ENCODE results near the gene CHST4. TPM values are rescaled to one million over a fixed set of nuclear protein-coding genes. Genes with fewer than 3 reads are reported as not detected.
"Not testable (repeated sequence)": the region's sequence is repeated elsewhere in the genome, so short reads cannot be mapped to it uniquely, and the experiment has no call there.

The CHST4 gene
- total RNA-seq, 1 experiment from 2014 or later = 3.1 TPM

DNA sequence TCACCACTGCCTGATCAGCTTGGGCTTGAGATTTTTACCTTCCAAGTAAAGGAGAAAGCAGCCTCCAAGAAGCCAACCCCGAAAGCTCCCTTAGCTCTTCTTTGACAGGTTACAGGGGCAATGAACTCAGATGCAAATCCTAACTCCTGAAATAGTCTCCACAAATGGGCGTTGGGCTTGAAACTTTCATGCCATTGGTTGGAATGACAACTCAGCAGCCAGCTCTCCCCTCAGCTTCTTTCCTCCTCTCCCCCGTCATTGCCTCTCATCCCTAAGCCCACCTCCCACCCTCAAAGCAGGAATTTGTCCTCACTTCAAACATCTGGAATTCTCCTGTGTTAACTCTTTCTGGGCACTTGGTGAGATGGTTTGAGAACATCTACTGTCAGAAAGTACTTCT is 50.7 kb downstream of the CHST4 start, which contains the start of gene TAT:
Gene TAT, minus strand, starts transcription at position 122 of the 400 bp plus-strand sequence. CDS start 677 bp downstream, outside the sequence.
- no peaks in the 10 kb centered on the region for H3K4me1 ChIP-seq (replicated peaks; ENCODE audit: insufficient read depth)
- no peak within 1 kb of the TSS for H3K27ac ChIP-seq
- CTCF ChIA-PET = no interaction called here

DNA sequence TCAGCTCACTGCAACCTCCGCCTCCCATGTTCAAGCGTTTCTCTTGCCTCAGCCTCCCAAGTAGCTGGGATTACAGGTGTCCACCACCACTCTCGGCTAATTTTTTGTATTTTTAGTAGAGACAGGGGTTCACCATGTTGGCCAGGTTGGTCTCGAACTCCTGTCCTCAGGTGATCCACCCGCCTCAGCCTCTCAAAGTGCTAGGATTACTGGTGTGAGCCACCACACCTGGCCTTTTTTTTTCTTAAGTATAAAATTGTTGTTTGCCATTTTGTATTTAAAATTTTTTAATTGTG is 56.3 kb downstream of the CHST4 start:
- POLR2A ChIA-PET (ENCODE audit: unreplicated experiment); H3K9me2 ChIP-seq (ENCODE audit: insufficient read depth); CTCF ChIA-PET: not testable (repeated sequence)

More for the DNA sequence above, 50.7 kb downstream of the CHST4 start, which contains the start of gene TAT:
- Histone ChIP-seq H3K9me2 (ENCODE audit: insufficient read depth) (no peaks in the 10 kb centered on the region), H3K4me3 (no peak within 1 kb of the TSS), H3K79me2 (ENCODE audit: low read depth) (no peaks in the 10 kb centered on the region), H2AFZ (no peak within 1 kb of the TSS), H3K4me2 (no peak within 1 kb of the TSS), H3K27me3 (ENCODE audit: insufficient read depth, low read depth) (peaks cover 17% of the 10 kb centered on the region; the same call in 1 of the 2 replicates), H3K9me3 (ENCODE audit: insufficient read depth, low read depth) (no peaks in the 10 kb centered on the region), H3F3A (ENCODE audit: insufficient read depth, low read depth) (no peaks in the 10 kb centered on the region), H3K36me3 (ENCODE audit: low read depth) (no peaks in the 10 kb centered on the region), H4K20me1 (ENCODE audit: insufficient read depth) (no peaks in the 10 kb centered on the region)
- POLR2A ChIA-PET (ENCODE audit: unreplicated experiment) = no interaction called here
- TF ChIP-seq EZH2 (IDR thresholded peaks at IDR 0.05; ENCODE audit: low read depth) (no peak), CTCF (conservative IDR thresholded peaks at IDR 0.05) (no peak)
- no TSS peak for BruUV-seq (replicated peaks)
- intact Hi-C loops (cut with micrococcal nuclease; ENCODE audit: unreplicated experiment) = no loop called here
- DNase-seq = no peak

DNA sequence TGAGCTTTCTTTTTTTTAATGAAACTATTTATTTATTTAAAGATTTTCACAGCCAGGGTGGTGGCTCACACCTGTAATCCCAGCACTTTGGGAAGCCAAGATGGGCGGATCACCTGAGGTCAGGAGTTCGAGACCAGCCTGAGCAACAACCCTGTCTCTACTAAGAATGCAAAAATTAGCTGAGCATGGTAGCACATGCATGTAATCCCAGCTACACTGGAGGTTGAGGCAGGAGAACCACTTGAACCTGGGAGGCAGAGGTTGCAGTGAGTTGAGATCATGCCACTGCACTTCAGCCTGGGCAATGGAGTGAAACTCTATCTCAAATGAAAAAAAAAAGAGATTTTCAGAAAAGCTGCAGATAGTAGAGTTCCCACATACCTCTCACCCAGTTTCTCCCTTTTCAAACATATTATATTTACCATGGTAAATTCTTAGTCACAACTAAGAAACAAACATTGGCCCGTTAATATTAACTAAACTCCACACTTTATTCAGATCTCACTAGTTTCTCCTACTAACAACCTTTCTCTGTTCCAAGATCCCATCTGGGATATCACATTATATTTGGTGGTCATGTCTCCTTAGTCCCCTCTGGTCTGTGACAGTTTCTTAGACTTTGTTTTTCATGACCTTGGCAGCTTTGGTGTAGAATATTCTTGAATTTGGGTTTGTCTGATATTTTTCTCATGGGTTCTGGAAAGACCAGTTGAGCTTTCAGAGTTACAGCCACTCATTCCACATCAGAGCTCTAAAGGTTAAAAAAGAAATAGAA is 58.5 kb downstream of the CHST4 start:
- Histone ChIP-seq H3K4me2 (no peak overlapping the region), H3K79me2 (ENCODE audit: low read depth) (no peaks in the 10 kb centered on the region), H3K27ac (no peak overlapping the region), H2AFZ (no peak overlapping the region), H3K4me3 (no peak overlapping the region), H4K20me1 (ENCODE audit: insufficient read depth) (no peaks in the 10 kb centered on the region), H3F3A (ENCODE audit: insufficient read depth, low read depth) (no peaks in the 10 kb centered on the region), H3K4me1 (replicated peaks; ENCODE audit: insufficient read depth) (no peaks in the 10 kb centered on the region), H3K27me3 (ENCODE audit: insufficient read depth, low read depth) (peaks cover 26% of the 10 kb centered on the region; the same call in 1 of the 2 replicates), H3K9me3 (ENCODE audit: insufficient read depth, low read depth) (no peaks in the 10 kb centered on the region; the same call in 1 of the 2 replicates), H3K9me2 (ENCODE audit: insufficient read depth) (no peaks in the 10 kb centered on the region), H3K36me3 (ENCODE audit: low read depth) (no peaks in the 10 kb centered on the region)
- no peak for TF ChIP-seq CTCF (conservative IDR thresholded peaks at IDR 0.05)
- TF ChIP-seq EZH2 (IDR thresholded peaks at IDR 0.05; ENCODE audit: low read depth) = no peak
- ChIA-PET POLR2A (ENCODE audit: unreplicated experiment) (no interaction called here), CTCF (no interaction called here)
- intact Hi-C loops (cut with micrococcal nuclease; ENCODE audit: unreplicated experiment) = no loop called here
- BruUV-seq (replicated peaks) = no TSS peak
- DNase-seq = no peak

More for the DNA sequence above, 56.3 kb downstream of the CHST4 start:
- H3K4me1 ChIP-seq (replicated peaks; ENCODE audit: insufficient read depth); H3K36me3 ChIP-seq (ENCODE audit: low read depth); H3K9me3 ChIP-seq (ENCODE audit: insufficient read depth, low read depth); H3K4me3 ChIP-seq; BruUV-seq (replicated peaks); H3F3A ChIP-seq (ENCODE audit: insufficient read depth, low read depth); H2AFZ ChIP-seq; H4K20me1 ChIP-seq (ENCODE audit: insufficient read depth); H3K4me2 ChIP-seq; H3K79me2 ChIP-seq (ENCODE audit: low read depth); DNase-seq; H3K27ac ChIP-seq; intact Hi-C loops (cut with micrococcal nuclease; ENCODE audit: unreplicated experiment): not testable (repeated sequence)
- peaks cover 22% of the 10 kb centered on the region; the same call in 1 of the 2 replicates for H3K27me3 ChIP-seq (ENCODE audit: insufficient read depth, low read depth)
